Effector CD8-positive, alpha-beta T cell (primary cell): ENCODE data around the gene PRKG2.
"Not testable (repeated sequence)": the region's sequence is repeated elsewhere in the genome, so short reads cannot be mapped to it uniquely, and the experiment has no call there.

ENCODE experiments used
- DNase-seq: peaks from one replicate; lab custom pipeline; 2025; lab: John Stamatoyannopoulos, UW
- total RNA-seq, 4 experiments: gene quantifications; one replicate each; lab custom pipeline; 2026; lab: John Stamatoyannopoulos, UW

Gene PRKG2
- total RNA-seq, result 0.18 to 3.1 (median 2.0) reads per million in 4 experiments

DNA sequence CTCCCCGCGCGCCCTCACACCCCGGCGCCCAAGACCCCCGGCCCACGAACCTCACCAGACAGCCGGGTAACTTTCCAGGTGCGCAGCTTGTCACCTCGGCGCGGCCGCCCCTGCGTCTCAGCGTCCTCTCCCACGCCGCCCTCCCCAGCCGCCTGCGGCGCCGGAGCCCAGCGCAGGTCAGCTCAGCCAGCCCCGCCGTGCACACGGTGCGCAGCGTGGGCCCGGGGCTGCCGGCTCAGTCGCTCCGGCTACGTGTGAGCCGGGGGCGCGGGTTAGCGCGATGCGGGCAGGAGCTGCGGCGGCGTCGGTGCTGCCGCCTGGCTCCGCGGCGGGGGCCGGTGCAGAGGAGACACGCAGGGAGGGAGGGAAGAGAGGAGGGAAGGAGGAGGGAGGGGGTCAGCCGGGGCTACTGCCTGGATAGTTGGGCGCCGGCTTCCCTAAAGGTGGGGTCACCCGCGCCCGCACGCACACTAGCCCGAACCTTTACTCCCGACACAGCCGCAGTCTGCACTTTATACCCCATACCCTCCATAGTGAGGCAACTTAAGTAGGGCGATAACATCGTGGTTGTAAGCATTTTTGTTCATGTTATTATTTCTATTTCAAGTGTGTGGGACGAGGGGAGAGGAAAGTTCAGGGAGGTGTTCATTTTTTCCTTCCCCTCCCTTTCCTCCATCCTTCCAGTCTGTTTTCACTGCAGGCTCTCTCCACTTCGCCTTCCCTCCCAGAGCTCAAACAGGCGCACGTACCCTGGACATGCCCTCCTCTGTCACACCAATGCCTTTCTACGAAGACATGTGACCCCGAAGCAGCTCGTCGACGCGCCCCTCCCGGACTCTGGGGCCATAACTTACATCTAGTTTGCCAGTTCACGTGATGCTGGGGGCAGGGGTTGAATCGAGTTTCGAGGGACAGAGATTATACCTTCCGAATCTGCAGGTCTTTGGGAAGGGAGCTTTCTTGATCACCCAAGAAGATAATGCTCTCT is at the start of gene PRKG2:
PRKG2 (minus strand) TSS at position 342 of the 988 bp plus-strand sequence. CDS start 10,175 bp downstream, outside the sequence.
- no peak for DNase-seq

DNA sequence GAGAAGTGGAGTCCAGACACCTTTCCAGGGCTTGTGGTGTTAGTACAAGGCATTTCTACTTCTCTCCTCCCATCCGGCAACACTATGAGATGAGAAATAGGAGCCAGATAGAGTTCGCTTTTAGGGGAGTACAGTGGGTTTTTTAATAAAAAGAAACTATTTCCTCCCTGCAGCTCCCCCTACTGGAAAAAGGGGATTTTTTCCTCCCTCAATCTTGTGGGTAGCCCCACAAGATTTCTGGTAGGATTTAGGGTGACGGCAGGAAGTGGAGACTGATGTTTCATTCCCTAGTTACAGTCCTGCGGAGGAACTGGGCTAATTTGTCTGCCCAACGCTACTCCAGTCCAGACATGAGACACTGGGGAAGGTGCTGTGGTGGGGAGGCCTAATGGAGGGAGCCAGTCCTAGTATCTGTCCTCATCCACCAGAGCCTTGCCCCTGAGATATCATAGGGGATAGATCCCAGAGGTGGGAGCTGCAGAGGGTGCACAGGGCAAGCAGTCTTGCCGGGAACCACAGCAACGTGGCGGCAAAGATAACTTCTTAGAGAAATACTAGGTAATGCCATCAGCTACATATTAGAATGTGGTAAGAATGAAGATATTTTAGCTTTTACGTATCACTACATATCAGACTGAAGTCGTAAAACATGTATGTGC is 45.5 kb upstream of the PRKG2 start:
- no peak for DNase-seq

DNA sequence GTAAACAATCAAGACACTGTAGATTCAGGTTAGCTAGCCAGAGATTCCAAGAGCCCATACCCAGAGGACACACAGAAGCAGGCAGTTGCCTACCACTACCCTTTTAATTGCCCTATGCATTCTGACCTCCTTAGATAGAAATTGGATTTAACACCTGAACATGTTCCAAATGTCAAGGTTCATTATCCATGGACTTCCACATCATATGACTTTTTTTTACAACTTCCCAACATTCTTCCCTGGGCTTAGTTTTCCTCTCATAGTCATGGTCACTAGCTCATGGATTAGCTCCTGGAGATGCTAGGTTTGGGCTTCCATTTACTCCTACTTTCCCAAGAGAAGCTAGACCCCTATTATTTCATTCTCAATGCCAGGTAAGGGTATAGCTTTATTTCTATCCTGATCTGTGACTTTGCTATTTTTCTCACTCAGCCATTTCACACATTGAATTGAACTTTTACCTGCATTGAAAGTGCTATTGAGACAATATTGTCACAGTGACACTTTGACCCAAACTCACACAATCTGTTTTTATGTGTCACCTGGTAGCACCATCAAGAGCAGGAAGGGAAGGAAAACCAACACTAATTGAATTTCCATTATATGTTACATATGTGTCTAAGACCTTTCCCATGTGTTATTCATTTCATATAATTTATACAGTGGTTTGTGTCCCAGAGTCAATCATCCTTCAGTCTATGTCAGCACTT is 44.0 kb upstream of the PRKG2 start:
- no peak for DNase-seq

DNA sequence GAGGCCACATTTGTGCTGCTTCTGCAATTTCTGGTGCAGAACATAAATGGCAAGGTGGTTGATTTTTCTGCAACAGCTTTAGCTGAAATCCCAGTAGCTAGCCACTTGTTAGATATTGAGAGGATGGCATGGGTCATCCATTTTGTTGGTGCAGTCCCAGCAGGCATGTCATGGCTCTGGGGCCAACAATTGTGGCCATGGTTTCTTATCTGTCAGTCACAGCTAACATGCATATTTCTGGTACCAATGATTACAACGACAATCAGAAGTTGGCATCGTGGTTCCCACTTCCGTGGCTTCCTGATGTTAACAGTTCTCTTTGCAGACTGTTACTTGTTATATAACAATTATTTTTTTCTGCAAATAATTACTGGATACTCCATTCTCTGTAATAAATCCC is 42.8 kb upstream of the PRKG2 start:
- no peak for DNase-seq

- no peak for DNase-seq
Measured at GRCh38 chr4:81257021-81257420, 42.0 kb upstream of the PRKG2 start.

DNA sequence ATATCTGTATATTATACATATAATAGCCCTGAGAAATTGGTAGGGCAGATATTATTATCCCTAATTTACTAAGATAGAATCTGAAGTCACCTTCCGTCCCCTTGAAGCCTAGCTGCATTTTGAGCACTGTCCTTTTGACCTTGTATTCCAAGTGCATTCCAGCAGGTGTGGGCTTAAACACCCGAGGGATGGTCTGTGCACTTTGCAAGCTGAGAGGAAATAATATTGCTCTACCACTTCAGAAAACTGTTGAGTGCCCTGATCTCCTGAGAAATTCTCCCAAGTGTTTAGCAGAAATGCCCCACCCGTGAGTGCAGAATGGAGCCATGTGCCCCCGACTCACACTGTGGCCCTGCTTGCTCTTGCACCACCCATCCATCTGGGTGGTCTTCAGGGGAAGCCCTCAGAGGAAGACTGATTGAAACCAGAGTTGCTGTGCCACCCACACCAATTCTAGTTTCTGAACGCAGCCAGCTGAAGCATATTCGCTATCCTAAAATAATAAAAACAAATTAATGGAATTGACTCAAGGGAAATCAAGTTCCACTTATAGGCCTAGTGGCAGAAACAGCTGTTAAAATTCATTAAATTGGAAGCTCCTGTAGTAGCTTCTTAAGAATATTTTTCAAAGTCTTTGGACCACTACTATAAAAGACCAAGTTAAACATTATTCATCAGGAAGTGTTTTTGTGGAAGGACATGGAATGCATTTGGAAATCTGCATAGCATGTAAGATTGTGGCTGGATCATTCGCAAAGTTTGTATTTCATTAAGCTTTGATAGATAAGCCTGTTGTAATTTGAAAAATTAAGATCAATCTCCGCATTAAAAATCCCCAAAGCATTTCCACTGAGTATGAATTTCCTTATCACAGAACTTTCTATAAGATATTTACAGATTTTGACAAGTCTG is 41.3 kb upstream of the PRKG2 start:
- DNase-seq, result no peak

DNA sequence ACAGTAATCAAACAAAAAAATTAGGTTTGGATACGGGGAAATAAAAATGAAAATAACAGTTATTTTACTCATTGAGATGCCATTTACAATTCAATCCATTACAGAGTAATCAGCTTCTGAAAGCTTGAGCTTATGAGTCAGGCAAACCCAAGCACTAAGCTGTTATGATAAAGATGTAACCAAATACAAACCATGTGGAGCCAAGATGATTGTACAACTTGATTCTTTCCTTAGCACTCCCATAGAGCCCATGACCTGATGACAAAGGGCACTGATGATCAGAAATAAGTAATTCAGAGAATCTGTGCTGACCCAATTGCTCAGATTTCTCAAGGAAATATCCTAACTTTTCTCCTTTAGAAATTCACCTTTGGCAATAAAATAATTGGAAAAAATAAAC is 40.5 kb upstream of the PRKG2 start:
- DNase-seq, result no peak

GRCh38 chr4:81250430-81250829 is 35.4 kb upstream of the PRKG2 start:
- no peak for DNase-seq

DNA sequence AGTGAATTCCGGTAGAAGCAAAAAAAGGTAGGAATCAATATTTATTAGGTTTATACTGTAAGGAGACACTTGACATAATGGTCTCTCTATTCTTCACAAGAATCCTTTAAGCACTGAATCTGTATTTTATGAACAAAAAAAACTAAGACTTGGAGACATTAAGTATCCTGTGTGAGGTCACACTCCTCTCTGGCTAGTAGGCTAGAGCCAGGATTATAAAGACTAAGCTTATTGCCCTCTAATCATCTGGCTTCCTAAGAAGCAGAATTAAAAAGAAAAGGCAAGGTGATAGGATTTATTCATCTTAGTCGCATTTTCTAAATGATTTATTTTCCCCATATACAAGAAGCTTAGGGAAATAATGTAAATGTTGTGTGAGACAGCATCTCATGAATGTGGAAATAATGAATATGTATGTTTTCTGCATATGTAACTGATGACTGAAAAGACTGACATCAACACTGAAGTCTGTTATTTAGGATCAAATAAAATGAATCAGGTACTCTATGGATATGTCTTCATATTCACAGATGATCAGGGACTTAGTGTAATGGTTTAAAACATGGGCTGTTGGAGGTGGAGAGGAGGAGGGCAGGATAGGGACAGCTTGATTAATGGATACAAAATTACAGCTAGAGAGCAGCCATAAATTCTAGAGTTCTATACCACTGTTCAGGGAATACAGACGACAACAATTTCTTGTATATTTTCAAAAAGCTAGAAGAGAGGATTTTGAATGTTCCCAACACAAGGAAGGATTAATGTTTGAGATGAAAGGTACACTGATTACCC is 30.4 kb upstream of the PRKG2 start:
- DNase-seq, result no peak

GRCh38 chr4:81237791-81238190 is 22.8 kb upstream of the PRKG2 start:
- no peak for DNase-seq

GRCh38 chr4:81235982-81236749 is 21.1 kb upstream of the PRKG2 start:
- no peak for DNase-seq

DNA sequence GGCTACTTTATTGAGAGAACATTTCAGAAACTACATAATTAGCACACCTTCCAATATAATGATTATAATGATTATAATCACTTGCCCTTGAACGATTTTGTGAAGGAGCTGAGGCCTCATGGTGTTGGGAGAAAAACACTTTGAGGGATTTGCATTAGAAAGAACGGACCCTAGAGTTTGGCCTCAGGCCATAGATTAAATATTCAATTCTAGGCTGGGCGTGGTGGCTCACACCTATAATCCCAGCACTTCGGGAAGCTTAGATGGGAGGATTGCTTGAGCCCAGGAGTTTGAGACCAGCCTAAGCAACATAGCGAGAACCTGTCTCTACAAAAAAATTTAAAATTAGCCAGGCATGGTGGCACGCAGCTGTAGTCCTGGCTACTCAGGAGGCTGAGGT is 12.9 kb upstream of the PRKG2 start:
- no peak for DNase-seq

DNA sequence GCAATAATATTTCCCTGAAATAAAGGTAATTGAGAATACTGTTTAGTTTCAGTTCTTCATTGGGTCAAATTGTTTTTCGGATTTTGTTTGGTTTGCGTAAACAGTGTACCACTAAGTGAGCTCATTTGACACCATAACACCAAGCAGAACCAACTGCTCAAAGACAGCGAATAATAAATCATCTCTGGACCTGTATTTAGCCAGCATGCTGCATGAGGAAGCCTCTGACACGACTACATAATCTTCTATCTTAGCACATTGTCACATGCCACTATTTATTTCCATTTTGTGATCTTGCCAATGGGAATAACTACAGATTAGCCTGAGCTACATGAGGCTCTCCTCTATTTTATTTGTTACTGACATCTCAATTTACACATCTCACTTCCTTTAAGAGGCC is 12.1 kb upstream of the PRKG2 start:
- DNase-seq, result no peak

GRCh38 chr4:81225252-81225651 is 10.2 kb upstream of the PRKG2 start:
- DNase-seq, result no peak

GRCh38 chr4:81222082-81222472 is 7.1 kb upstream of the PRKG2 start:
- not testable (repeated sequence) for DNase-seq

GRCh38 chr4:81221303-81222081 is 6.5 kb upstream of the PRKG2 start:
- no peak for DNase-seq

GRCh38 chr4:81220271-81220670 is 5.2 kb upstream of the PRKG2 start:
- DNase-seq, result no peak

- DNase-seq, result no peak
Measured at GRCh38 chr4:81218206-81218605, 3.2 kb upstream of the PRKG2 start.

GRCh38 chr4:81217779-81218178 is 2.8 kb upstream of the PRKG2 start:
- no peak for DNase-seq
